Measurements from ENCODE around the gene DENR.

The DENR gene

DNA sequence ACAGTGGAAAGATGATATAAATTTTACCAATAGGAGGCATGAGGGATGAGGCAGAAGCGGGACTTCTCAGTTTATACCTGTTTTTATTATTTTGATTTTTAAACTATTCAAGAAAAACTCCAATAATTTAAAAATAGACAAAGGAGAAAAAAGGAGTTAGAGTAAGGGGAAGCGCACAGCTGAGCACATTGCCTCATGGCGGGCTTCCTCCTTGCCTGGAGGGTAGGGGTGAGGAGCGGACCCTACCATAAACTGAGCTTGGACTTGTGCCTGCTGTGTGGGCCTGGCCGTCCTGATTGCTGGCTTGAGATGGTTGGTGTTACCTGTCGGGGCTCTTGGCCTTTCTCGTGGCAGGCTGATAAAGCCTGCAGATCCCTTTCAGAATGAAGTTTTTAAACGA lies 67.5 kb downstream of the DENR start:
- DNase-seq (ENCODE audit: low spot score): no peak
